Calu3 (cell line): Measurements from ENCODE around the gene PCDHB10. TPM values are rescaled to one million over a fixed set of nuclear protein-coding genes. Genes with fewer than 3 reads are reported as not detected.
"Not testable (repeated sequence)": the region's sequence is repeated elsewhere in the genome, so short reads cannot be mapped to it uniquely, and the experiment has no call there.

Experiments
- BruUV-seq: library from RNA; stranded (reverse); fragments of 400-500 nt; replicated peaks from 2 replicates; lab custom pipeline; 2021; lab: Mats Ljungman, UMichigan
- CTCF ChIA-PET: fragments of 300-600 bp; sonication (Branson Sonifier 250); formaldehyde crosslinking; loops from one replicate; lab custom pipeline; 2022; ENCODE audit warnings: antibody characterized with exemption; lab: Charles Lee
- DNase-seq: peaks from one replicate; pipeline ENCODE4 v3.0.0; 2022
- H3K27ac Mint-ChIP-seq: one replicate; pipeline ENCODE4 v1.8.0; 2022; ENCODE audit warnings: mixed read lengths; ENCODE audit not compliant: unreplicated experiment
- H3K27me3 Mint-ChIP-seq: one replicate; pipeline ENCODE4 v1.8.0; 2022; ENCODE audit warnings: mixed read lengths; ENCODE audit not compliant: unreplicated experiment
- H3K36me3 Mint-ChIP-seq: one replicate; pipeline ENCODE4 v1.8.0; 2022; ENCODE audit warnings: mild to moderate bottlenecking, moderate library complexity, mixed read lengths; ENCODE audit not compliant: insufficient read depth, unreplicated experiment
- H3K4me1 Mint-ChIP-seq: one replicate; pipeline ENCODE4 v1.8.0; 2022; ENCODE audit warnings: mild to moderate bottlenecking, low read depth, mixed read lengths; ENCODE audit not compliant: unreplicated experiment
- H3K4me3 Mint-ChIP-seq: one replicate; pipeline ENCODE4 v1.8.0; 2022; ENCODE audit warnings: mild to moderate bottlenecking, low read depth, moderate library complexity, mixed read lengths; ENCODE audit not compliant: unreplicated experiment
- H3K9me3 Mint-ChIP-seq: one replicate; pipeline ENCODE4 v1.8.0; 2022; ENCODE audit warnings: low read depth, mixed read lengths; ENCODE audit not compliant: unreplicated experiment
- intact Hi-C: fragments of 100-400 bp; cut with micrococcal nuclease; formaldehyde crosslinking; loops from one replicate; pipeline ENCODE4 v1.10.0; 2022; ENCODE audit not compliant: unreplicated experiment
- total RNA-seq: library from RNA; stranded (reverse); gene quantifications from 2 replicates; pipeline ENCODE4 v1.2.3, GENCODE V29; 2022
- TF ChIP-seq, protein P1 (sequence below): fragments of 200-600 bp; IDR thresholded peaks from one replicate; pipeline ENCODE4 v1.8.0; 2022; ENCODE audit warnings: antibody characterized with exemption; ENCODE audit not compliant: unreplicated experiment

Gene PCDHB10
- total RNA-seq, 1 experiment from 2014 or later: 1.0 TPM

DNA sequence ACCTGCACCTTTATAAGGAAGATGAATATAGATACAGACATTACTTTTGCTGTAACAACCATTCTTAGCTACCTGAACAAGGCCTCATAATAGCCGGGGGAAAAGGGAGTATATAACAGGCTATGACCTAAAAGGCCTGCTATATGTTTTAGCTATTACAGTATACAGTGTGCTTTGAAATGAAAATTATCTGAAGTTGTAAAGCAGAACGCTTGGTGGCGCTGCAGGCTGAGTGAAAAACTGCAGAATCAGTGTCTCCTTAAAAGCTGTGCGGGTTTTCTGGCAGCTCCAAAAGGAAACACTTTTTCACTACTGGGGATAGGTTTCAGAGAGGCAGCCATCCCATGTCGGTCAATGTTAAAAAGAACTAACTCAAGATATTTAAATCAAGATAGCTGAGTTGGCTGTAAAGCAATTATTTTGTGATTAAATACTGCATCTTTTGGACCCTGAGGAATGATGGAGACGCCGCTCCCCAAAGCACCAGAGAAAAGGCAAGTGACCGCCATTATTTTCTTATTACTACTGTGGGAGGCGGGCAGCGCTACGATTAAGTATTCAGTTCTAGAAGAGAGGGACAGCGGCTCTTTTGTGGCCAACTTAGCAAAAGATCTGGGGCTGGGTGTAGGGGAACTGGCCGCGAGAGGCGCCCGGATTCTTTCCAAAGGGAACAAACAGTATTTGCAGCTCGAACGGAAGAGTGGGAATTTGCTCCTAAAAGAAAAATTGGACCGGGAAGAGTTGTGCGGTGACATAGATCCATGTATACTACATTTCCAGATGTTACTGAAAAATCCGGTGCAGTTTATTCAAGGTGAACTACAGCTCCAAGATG, 36.4 kb upstream of the PCDHB10 start:
- Mint-ChIP-seq H3K27me3 (no peaks in the 10 kb centered on the region), H3K36me3 (no peaks in the 10 kb centered on the region), H3K9me3 (peaks cover 13% of the 10 kb centered on the region), H3K4me3 (no peak overlapping the region), H3K27ac (no peak overlapping the region), H3K4me1 (no peaks in the 10 kb centered on the region)
- no peak for DNase-seq
- TF ChIP-seq, protein P1, sequence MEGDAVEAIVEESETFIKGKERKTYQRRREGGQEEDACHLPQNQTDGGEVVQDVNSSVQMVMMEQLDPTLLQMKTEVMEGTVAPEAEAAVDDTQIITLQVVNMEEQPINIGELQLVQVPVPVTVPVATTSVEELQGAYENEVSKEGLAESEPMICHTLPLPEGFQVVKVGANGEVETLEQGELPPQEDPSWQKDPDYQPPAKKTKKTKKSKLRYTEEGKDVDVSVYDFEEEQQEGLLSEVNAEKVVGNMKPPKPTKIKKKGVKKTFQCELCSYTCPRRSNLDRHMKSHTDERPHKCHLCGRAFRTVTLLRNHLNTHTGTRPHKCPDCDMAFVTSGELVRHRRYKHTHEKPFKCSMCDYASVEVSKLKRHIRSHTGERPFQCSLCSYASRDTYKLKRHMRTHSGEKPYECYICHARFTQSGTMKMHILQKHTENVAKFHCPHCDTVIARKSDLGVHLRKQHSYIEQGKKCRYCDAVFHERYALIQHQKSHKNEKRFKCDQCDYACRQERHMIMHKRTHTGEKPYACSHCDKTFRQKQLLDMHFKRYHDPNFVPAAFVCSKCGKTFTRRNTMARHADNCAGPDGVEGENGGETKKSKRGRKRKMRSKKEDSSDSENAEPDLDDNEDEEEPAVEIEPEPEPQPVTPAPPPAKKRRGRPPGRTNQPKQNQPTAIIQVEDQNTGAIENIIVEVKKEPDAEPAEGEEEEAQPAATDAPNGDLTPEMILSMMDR: no peak
- intact Hi-C loops: no loop called here
- BruUV-seq: no TSS peak
- CTCF ChIA-PET: no interaction called here

DNA sequence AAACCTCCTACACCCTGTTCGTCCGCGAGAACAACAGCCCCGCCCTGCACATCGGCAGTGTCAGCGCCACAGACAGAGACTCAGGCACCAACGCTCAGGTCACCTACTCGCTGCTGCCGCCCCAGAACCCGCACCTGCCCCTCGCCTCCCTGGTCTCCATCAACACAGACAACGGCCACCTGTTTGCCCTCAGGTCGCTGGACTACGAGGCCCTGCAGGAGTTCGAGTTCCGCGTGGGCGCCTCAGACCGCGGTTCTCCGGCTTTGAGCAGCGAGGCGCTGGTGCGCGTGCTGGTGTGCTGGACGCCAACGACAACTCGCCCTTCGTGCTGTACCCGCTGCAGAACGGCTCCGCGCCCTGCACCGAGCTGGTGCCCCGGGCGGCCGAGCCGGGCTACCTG, 34.8 kb upstream of the PCDHB10 start:
- H3K27ac Mint-ChIP-seq, H3K4me1 Mint-ChIP-seq, H3K27me3 Mint-ChIP-seq, H3K4me3 Mint-ChIP-seq, intact Hi-C loops, H3K9me3 Mint-ChIP-seq, BruUV-seq, DNase-seq, CTCF ChIA-PET, H3K36me3 Mint-ChIP-seq: not testable (repeated sequence)

DNA sequence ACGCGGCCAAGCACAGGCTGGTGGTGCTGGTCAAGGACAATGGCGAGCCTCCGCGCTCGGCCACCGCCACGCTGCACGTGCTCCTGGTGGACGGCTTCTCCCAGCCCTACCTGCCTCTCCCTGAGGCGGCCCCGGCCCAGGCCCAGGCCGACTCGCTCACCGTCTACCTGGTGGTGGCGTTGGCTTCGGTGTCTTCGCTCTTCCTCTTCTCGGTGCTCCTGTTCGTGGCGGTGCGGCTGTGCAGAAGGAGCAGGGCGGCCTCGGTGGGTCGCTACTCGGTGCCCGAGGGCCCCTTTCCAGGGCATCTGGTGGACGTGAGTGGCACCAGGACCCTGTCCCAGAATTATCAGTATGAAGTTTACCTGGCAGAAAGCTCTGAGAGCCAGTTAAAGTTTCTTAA, 34.3 kb upstream of the PCDHB10 start:
- H3K36me3 Mint-ChIP-seq, DNase-seq, H3K27ac Mint-ChIP-seq, BruUV-seq, H3K4me3 Mint-ChIP-seq, H3K9me3 Mint-ChIP-seq, H3K27me3 Mint-ChIP-seq, CTCF ChIA-PET, H3K4me1 Mint-ChIP-seq, intact Hi-C loops: not testable (repeated sequence)

DNA sequence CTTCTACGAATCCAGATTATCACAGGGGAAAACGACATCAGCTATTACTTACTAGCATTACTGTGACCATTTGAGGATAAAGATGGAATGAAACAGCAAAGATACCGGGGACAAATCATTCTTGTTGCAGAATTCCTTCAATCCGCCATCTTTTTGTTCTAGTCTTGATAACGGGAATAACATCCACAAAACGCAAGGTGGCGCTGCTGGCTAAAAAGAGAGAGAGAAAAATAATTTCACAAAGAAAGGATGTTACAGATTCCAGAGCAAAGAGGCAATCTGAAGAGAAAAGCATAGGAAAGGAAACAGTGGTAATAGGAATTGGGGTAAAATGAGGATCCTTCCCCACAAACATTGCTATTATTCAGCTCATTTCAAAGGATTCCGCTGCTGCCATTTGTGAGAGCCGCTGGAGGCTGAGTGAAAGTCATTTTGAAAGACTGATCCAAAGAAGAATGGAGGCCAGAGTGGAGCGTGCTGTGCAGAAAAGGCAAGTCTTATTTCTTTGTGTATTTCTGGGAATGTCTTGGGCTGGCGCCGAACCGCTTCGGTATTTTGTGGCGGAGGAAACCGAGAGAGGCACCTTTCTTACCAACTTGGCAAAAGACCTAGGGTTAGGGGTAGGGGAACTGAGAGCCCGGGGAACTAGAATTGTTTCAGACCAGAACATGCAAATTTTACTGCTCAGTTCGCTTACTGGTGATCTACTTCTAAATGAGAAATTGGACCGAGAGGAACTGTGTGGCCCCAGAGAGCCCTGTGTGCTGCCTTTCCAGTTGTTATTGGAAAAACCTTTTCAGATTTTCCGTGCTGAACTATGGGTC, 19.6 kb upstream of the PCDHB10 start, which contains the start of gene PCDHB7:
PCDHB7 (plus strand) TSS at position 264 of the 824 bp plus-strand sequence; CDS start at position 456, 192 bp downstream.
- intact Hi-C loops: no loop called here
- no peaks in the 10 kb centered on the region for H3K4me1 Mint-ChIP-seq
- H3K9me3 Mint-ChIP-seq: peaks cover 14% of the 10 kb centered on the region
- DNase-seq: no peak
- peaks cover 4% of the 10 kb centered on the region for H3K36me3 Mint-ChIP-seq
- no peak within 1 kb of the TSS for H3K27ac Mint-ChIP-seq
- H3K27me3 Mint-ChIP-seq: no peaks in the 10 kb centered on the region
- CTCF ChIA-PET: no interaction called here
- no TSS peak for BruUV-seq
- no peak within 1 kb of the TSS for H3K4me3 Mint-ChIP-seq
- TF ChIP-seq, protein P1: peak; percentile 14

DNA sequence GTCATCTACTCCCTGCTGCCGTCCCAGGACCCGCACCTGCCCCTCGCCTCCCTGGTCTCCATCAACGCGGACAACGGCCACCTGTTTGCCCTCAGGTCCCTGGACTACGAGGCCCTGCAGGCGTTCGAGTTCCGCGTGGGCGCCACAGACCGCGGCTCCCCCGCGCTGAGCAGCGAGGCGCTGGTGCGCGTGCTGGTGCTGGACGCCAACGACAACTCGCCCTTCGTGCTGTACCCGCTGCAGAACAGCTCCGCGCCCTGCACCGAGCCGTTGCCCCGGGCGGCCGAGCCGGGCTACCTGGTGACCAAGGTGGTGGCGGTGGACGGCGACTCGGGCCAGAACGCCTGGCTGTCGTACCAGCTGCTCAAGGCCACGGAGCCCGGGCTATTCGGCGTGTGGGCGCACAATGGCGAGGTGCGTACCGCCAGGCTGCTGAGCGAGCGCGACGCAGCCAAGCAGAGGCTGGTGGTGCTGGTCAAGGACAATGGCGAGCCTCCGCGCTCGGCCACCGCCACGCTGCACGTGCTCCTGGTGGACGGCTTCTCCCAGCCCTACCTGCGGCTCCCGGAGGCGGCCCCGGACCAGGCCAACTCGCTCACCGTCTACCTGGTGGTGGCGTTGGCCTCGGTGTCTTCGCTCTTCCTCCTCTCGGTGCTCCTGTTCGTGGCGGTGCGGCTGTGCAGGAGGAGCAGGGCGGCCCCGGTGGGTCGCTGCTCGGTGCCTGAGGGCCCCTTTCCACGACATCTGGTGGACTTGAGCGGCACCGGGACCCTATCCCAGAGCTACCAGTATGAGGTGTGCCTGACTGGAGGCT, 17.7 kb upstream of the PCDHB10 start:
- H3K9me3 Mint-ChIP-seq, H3K4me3 Mint-ChIP-seq, DNase-seq, CTCF ChIA-PET, H3K4me1 Mint-ChIP-seq, H3K36me3 Mint-ChIP-seq, H3K27ac Mint-ChIP-seq, BruUV-seq, H3K27me3 Mint-ChIP-seq, intact Hi-C loops: not testable (repeated sequence)
